Measurements from ENCODE around the gene KTN1.
A peak's percentile ranks its signal among the peaks of the same experiment; 100 is the strongest.

Gene KTN1, protein sequence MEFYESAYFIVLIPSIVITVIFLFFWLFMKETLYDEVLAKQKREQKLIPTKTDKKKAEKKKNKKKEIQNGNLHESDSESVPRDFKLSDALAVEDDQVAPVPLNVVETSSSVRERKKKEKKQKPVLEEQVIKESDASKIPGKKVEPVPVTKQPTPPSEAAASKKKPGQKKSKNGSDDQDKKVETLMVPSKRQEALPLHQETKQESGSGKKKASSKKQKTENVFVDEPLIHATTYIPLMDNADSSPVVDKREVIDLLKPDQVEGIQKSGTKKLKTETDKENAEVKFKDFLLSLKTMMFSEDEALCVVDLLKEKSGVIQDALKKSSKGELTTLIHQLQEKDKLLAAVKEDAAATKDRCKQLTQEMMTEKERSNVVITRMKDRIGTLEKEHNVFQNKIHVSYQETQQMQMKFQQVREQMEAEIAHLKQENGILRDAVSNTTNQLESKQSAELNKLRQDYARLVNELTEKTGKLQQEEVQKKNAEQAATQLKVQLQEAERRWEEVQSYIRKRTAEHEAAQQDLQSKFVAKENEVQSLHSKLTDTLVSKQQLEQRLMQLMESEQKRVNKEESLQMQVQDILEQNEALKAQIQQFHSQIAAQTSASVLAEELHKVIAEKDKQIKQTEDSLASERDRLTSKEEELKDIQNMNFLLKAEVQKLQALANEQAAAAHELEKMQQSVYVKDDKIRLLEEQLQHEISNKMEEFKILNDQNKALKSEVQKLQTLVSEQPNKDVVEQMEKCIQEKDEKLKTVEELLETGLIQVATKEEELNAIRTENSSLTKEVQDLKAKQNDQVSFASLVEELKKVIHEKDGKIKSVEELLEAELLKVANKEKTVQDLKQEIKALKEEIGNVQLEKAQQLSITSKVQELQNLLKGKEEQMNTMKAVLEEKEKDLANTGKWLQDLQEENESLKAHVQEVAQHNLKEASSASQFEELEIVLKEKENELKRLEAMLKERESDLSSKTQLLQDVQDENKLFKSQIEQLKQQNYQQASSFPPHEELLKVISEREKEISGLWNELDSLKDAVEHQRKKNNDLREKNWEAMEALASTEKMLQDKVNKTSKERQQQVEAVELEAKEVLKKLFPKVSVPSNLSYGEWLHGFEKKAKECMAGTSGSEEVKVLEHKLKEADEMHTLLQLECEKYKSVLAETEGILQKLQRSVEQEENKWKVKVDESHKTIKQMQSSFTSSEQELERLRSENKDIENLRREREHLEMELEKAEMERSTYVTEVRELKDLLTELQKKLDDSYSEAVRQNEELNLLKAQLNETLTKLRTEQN (N-terminal part only)

DNA sequence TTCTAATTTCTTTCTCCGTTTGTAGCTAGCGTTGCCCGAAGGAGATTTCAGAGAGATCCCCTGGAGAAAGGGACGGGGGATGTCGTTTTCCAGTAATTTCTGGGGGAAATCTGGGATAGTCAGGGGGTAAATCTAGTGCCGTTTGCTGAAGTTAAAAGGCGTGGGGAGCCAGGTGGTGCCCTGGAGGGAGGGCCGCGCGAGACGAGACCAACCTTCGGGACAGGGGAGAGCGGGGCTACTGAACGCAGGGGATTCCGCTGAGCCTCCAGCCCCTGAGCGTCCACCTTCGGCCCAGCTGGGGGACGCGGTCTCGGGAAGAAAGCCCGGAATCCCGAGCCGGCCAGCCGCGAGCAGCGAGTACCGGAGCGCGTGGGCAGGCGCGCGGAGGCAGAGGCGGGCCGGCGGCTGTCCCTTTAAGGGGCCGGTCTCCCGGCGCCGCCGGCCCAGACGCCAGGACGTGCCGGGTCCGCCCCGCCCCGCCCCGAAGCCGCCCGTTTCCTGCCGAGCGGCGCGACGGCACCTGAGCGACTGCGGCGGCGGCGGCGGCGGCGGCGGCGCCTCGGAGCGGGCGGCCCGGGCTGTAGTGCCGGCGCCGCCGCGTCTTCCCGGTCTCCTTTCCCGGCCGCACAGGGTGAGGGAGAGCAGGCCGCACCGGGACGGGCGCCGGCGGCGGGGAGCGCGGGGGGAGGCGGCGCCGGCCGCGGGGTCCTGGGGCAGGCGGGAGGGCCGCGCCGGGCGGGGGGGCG, at the start of gene KTN1:
TSS of gene KTN1 (plus strand) at position 484 of the 746 bp plus-strand sequence. CDS start 31,842 bp downstream, outside the sequence.
- DNase-seq: peak; percentile 62

DNA sequence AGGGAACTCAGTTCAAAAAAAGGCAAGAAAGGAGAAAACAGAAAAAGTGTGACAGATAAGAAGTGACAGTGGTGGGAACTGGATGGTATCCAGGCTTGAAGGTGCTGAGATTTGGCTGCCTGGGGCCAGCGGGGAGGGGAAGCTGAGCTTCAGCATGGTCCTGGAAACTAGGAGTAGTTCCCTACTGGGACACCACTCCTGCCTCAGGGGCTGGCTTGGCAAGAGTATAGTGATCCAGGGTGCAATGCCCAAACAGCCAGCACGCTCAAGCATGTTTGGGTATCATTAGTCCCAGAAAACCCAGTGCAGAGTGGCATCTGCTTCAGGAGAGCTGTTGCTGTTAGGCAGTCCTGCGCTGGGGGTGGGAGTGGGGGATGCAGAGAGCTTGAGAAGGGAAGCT, 49.5 kb upstream of the KTN1 start:
- no peak for DNase-seq

DNA sequence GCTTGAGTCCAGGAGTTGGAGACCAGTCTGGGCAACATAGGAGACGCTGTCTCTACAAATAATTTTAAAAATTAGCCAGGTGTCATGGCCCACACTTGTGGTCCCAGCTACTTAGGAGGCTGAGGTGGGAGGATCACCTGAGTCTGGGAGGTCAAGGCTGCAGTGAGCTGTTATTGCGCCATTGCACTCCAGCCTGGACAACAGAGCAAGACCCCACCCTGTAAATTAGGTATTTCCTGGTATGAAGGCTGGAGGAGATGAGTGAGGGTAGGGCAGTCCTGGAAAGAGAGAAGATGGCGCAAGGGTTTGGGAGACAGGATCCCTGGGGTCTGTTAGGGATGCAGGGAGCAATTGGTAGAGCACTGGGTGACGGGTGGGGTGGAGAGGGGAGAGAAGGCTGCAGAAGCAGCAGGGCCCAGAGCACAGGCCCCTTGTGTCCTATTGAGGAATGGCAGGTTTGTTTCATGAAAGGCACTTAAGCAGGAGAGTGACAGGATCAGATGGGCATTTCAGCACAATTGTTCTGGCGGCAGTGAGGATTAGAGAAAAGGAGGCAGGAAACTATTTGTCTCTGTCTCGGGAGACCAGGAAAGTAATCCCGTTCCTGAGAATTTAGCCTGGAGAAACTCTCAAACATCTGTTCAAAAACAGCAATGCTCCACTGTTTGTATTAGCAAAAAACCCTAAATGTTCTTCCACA, 47.2 kb upstream of the KTN1 start:
- DNase-seq: no peak

DNA sequence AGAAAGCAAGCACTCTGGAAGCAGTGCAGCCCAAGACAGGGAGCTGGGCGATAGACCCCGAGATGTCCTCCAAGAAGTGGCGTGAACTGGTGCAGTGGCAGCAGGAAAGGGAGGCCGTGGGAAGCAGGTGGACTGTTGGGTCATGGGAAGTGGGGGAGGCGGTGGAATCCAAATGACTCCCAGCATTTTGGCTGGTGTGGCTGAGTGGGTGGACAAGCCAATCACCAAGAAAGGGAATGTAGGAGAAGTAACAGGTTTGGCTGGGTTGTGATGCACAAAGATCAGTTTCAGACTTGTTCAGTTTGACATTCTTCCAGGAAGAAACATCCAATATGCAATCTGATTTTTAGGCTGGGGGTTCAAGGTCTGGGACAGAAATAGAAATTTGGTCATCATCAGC, 46.0 kb upstream of the KTN1 start:
- no peak for DNase-seq

DNA sequence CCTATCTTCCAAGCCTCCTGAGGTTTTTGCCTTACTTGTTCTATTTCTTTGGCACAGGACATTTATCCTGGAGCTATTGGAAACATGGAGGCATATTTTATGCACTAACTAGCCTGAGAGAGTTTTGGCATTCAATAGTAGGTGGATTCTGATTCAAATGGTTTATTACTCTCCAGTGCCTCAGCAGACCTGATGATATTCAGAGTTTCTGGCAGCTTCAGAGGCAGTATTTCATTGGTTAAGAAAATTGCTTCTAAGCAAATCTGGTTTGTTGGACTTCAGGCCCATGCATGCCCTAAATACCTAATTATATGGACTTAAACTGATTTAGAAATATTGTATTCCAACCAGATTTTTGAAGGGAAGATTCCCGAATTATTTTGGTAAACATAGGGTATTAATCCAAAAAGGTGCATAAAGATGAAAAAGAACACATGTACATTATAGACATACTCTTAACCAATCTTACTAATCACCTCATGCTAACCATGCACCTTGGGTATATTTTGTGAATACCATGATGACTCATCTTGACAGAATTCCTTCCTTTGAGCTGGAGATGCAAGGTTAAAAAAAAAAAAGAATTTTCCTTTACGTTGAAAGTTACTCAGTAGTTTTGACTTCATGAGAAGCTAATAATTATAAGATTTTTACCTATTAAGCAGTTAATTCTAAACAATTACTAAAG, 44.3 kb upstream of the KTN1 start:
- no peak for DNase-seq

DNA sequence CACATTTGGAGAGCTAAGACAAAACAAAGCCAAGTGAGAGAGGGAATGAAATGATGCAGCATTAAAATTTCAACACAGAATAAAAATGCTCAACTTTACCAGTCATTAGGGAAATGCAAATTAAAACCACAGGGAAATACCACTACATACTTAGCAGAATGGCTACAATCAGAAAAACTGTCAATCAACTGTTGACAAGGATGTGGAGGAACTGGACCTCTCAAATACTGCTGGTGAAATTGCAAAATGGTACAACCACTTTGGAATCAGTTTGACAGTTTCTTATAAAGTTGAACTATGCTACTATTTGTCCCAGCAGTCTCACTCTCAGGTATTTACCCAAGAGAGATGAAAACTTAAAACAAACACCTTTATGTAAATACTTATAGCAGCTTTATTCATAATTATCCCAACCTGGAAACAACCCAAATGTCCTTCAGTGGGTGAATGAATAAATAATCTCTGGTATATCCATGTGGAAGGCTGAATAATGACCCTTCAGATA, 43.8 kb upstream of the KTN1 start:
- DNase-seq: no peak

DNA sequence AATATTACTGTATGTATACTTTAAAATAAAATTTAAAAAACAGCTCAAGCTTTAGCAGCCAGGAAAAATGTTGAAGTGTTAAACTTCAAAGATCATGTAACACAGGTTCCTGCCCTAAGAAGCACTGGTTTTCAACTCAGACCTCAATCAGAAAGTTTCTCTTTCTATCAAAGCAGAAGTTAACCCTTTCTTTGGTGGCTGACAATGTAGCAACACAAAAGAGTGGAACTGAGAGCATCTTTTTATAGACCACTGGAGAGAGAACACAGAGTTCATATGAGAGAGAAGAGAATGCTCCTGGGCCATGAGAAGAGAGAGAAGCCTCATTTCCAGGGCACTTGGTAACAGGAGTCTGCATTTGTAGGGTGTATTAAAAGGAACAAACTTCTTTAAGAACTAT, 42.2 kb upstream of the KTN1 start:
- no peak for DNase-seq

DNA sequence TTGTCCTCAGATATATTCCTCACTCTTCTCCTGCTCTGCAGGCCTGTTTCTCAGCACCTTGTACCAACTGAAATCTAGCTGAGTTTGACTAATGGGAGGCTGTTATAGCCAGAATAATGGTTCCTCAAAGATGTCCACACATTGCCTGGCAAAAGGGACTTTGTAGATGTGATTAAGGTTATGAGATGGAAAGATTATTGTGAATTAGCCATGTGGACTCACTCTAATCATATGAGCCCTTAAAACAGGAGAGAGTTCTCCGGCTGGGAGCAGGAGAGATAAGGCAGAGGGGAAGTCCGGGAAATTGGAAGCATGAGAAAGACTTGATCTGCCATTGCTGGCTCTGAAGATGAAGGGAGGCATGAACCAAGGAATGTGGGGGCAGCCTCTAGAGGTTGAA, 40.0 kb upstream of the KTN1 start:
- no peak for DNase-seq

DNA sequence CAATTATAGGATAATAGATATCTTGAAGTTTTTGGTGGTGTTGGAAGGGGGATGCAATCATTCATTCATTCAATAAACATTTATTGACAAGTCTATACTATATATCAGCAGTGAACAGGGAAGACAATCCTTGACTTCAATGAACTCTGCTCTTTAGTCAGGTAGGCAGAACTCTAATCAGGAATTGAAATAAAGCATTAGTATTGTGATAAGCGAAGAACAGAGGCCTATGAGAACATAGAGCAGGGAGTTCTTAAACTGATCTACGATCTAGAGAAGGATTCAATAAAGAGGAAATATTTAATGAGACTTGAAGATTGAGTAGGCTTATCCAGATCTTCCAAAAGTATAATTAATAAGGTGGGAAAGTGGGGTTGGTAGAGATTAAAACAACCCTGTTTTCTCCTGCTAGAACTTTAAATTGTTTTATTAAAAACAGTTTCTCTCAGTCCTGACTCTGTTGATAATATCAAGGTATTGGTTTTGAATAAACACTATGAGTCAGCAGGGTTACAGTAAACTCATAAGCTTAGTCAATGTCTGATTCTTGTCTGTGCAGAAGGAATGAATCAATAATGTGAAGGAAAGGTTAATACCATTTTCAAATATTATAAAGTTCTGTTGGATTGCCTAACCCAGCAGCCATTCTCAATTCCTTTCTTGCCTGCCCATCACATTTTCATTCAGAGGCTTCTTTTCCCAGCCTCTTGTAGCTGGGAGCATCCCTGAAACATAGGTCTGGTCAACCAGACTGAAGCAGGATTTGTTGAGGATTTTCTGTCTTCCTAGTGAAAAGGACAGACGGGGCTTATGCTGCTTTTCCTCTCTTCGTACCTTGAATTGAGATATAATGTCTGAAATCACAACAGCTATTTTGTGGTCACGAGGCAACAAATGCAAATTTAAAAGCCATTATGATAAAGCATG, 38.9 kb upstream of the KTN1 start:
- DNase-seq: no peak

DNA sequence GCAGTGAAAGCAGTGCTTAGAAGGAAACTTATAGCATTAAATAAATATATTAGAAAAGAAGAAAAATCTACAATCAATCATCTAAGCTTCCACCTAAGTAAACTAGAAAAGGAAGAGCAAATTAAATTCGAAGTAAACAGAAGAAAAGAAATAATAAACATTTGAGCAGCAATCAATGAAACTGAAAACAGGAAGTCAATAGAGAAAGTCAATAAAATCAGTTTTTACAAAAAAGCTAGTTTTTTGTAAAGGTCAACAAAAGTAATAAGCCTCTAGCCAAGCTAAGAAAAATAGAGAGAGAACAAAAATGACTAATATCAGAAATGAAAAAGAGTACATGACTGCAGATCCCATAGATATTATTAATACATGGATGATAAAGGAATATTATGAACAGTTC, 34.2 kb upstream of the KTN1 start:
- no peak for DNase-seq

DNA sequence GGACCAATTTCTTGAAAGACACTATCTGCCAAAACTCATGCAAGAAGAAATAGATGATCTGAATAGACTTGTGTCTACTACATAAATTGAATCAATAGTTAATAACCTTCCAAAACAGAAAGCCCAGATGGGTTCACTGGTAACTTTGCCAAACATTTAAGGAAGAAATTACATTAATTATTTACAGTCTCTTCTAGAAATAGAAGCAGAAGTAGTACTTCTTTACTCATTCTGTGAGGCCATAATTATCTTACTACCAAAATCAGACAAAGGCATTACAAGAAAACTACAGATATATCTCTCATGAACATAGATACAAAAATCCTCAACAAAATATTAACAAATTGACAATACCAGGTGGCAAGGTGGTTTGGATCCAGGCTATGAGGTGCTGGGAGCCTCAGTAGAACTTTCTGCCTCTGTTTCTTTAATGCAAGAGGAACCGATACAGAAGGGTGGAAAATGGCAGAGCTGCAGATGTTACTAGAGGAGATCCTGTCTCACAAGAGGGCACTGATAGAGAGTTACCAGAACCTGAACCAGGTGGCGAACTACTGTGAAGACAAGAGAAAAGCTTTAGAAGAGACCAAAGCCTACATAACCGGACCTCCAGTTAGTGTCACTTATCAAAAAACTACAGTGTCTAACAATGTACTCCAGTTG, 33.7 kb upstream of the KTN1 start:
- DNase-seq: no peak

DNA sequence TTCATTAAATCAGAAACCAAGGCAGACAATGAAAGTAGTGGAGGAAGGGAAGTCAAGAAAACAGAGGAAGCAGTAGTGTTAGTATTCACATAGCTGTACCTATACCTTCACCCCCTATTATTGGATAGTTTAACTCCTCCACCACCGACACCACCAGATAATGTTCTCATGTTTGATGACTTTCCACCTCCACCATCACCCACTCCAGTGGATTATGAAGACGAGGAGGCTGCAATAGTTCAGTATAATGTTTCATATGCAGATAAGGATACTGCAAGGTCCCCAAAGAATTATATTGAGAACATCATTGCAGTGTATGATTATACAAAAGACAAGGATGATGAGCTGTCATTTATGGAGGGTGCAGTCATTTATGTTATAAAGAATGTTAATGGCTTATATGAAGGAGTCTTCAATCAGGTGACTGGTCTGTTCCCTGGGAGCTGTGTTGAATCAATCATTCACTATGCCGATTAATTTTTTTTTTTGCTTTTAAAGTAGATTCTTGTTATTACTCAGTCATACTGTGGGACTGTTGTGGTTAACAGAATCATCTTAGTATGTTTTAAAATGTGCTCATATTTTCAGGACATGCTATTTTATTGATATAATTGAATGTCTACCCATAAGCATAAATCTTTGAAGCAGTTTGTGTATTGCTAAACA, 32.2 kb upstream of the KTN1 start:
- DNase-seq: no peak

DNA sequence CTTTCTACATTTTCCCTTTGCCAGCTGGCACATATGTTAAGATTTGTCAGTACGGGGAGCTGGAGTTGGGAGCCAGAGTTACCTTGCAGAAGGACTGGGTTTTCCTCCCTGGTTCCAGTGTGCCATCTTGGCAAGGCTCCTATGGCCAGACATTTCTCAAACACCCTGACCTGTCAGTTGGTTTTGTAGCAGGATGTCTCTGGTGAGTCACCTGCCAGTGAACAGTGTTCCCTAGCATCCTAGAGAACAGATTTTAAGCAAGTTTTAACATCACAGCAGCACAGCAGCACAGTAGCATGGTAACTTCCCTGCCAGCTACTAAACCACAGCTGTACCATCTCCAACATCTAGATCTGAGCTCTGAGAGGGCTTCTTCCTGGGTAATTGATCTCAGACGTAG, 26.2 kb upstream of the KTN1 start:
- no peak for DNase-seq

DNA sequence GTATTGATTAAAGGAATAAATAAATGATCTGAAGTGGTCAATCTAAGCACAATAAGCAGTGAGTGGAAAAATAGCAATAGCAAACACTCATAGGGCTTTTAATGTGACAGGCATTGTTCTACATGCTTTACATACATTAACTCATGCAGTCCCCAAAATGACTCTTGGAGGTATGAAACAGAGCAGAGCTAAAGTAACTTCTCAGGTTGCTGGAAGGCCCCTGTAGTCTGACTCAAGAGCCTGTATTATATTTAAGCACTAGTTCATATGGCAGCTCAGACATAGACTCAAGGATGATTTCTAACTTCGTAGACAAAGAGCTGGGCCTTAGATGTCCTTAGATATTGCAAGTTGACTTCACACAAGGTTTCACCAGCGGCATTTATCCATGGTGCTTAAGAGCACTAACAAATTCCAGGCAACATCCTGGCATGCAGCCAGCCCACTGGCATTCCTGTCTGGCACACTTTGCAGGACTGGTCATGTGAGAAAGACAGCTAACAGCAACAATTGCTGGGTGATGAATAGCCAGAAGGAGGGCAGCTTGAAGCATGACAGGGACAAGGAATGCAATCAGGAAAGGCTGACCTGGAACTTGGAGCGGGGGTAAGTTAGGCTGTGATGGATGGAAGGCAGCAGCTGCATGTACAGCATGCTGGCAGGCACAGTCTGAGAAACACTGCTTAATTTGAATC, 22.9 kb upstream of the KTN1 start:
- DNase-seq: peak; percentile 64

DNA sequence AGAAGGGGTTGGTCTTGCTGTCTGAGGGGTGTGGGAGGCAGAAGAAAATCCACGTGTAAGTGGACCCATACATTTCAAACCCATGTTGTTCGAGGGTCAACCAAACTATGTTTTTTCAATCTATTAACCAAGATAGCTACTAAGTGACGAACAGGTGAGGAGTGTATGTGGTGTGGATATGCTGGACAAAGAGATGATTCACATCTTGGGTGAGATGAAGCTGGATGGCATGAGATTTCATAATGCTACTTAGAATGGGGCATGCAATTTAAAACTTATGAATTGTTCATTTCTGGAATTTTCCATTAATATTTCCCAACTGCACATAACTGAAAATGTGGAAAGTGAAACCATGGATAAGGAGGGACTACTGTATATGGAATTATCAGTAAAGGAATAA, 17.9 kb upstream of the KTN1 start:
- no peak for DNase-seq

DNA sequence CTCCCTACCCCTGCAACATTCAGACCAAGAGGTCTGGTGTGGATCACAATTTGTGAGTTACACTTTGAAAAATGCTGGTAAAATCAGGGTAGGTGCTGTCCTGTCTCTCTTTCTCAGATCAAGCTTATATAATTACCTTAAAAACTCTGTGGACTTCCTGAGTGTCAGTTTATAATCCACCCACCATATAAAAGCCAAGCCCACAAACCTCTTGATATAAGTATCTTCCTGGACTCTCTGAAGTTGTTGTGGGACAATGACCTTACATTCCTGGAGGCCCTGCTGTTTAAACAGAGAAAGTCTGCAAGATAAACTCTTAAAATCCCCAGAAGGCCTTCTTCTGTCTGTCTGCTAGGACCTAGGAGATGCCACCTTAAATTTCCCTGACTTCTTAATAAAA, 11.4 kb upstream of the KTN1 start:
- DNase-seq: no peak

DNA sequence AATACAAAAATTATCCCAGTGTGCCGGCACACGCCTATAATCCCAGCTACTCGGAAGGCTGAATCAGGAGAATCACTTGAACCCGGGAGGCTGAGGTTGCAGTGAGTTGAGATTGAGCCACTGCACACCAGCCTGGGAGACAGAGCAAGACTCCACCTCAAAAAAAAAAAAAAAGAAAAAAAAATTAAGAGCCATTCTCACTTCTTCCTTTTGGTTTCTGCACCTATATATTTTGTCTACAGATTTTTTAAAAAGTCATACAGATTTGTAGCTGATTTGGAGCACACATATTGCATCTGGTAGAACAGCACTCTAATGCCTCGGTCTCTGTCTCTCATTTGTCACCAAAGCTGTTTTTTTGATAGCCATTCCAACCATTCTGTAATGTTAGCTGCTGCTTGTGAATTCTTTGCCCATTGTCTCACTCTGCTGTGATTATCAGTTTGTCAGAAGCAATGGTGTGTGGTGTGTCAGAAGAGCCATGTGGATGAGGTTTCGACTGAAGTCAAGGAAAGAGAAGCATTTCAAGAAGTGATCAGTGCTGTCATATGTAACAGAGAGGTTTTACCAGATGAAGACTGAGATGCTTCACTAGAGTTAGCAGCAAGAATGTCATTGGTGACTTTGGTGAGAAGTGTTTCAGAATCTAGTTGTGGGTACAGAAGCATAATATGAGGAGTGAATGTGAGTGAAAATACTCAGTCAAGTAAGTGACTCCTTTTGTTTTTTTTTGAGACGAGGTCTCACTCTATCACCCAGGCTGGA, 8.7 kb upstream of the KTN1 start:
- no peak for DNase-seq
